Measurements from ENCODE around the gene LIF. TPM values are rescaled to one million over a fixed set of nuclear protein-coding genes. Genes with fewer than 3 reads are reported as not detected.
A peak's percentile ranks its signal among the peaks of the same experiment; 100 is the strongest.

Gene LIF
- polyA plus RNA-seq, 4 donors: 3.0 to 27.9 (median 6.0) TPM

GRCh38 chr22:30272781-30273601 lies 26.4 kb upstream of the LIF start:
- FAIRE-seq (no peak), DNase-seq (no peak)
- Histone ChIP-seq H3K9me3 (ENCODE audit: control insufficient read depth in 2 of 2, insufficient read depth in 1 of 2, low read depth in 1 of 2, low read length in 1 of 2) (no peaks in the 10 kb centered on the region), H3K4me3 (ENCODE audit: low read depth in 1 of 3, low read length in 3 of 3) (no peak overlapping the region), H3K36me3 (ENCODE audit: control insufficient read depth in 3 of 3, insufficient read depth in 2 of 3, low read depth in 1 of 3, low read length in 3 of 3) (no peaks in the 10 kb centered on the region), H3K27me3 (ENCODE audit: control insufficient read depth in 3 of 3, insufficient read depth in 3 of 3, low read length in 3 of 3) (no peaks in the 10 kb centered on the region), H3K4me1 (ENCODE audit: control insufficient read depth in 3 of 3, insufficient read depth in 2 of 3, low read depth in 1 of 3, low read length in 2 of 3) (peaks cover 0 to 23% (median 0%) of the 10 kb centered on the region in 3 donors), H3K27ac (ENCODE audit: low read depth in 1 of 3, low read length in 2 of 3) (no peak overlapping the region)
- WGBS, 3 donors: 82 to 86% (median 85%) methylated on average over 16 of the region's 16 CpGs

- Histone ChIP-seq H3K4me3 (ENCODE audit: low read depth in 1 of 3, low read length in 3 of 3) (no peak overlapping the region), H3K9me3 (ENCODE audit: control insufficient read depth in 2 of 2, insufficient read depth in 1 of 2, low read depth in 1 of 2, low read length in 1 of 2) (no peaks in the 10 kb centered on the region), H3K4me1 (ENCODE audit: control insufficient read depth in 3 of 3, insufficient read depth in 2 of 3, low read depth in 1 of 3, low read length in 2 of 3) (peaks cover 0 to 12% (median 0%) of the 10 kb centered on the region in 3 donors), H3K27ac (ENCODE audit: low read depth in 1 of 3, low read length in 2 of 3) (no peak overlapping the region), H3K36me3 (ENCODE audit: control insufficient read depth in 3 of 3, insufficient read depth in 2 of 3, low read depth in 1 of 3, low read length in 3 of 3) (no peaks in the 10 kb centered on the region), H3K27me3 (ENCODE audit: control insufficient read depth in 3 of 3, insufficient read depth in 3 of 3, low read length in 3 of 3) (no peaks in the 10 kb centered on the region)
- DNase-seq (no peak), FAIRE-seq (no peak)
- 80 to 95% (median 84%) methylated on average over 16 of the region's 16 CpGs for WGBS, 3 donors
Observed at GRCh38 chr22:30270832-30271231, 24.3 kb upstream of the LIF start.

GRCh38 chr22:30268331-30268730 lies 21.8 kb upstream of the LIF start:
- no peaks in the 10 kb centered on the region for H3K27me3 ChIP-seq (ENCODE audit: control insufficient read depth in 3 of 3, insufficient read depth in 3 of 3, low read length in 3 of 3)
- H3K36me3 ChIP-seq (ENCODE audit: control insufficient read depth in 3 of 3, insufficient read depth in 2 of 3, low read depth in 1 of 3, low read length in 3 of 3): no peaks in the 10 kb centered on the region
- no peaks in the 10 kb centered on the region for H3K9me3 ChIP-seq (ENCODE audit: control insufficient read depth in 2 of 2, insufficient read depth in 1 of 2, low read depth in 1 of 2, low read length in 1 of 2)
- no peak overlapping the region for H3K27ac ChIP-seq (ENCODE audit: low read depth in 1 of 3, low read length in 2 of 3)
- FAIRE-seq: no peak
- no peak for DNase-seq
- no peak overlapping the region for H3K4me3 ChIP-seq (ENCODE audit: low read depth in 1 of 3, low read length in 3 of 3)
- H3K4me1 ChIP-seq (ENCODE audit: control insufficient read depth in 3 of 3, insufficient read depth in 2 of 3, low read depth in 1 of 3, low read length in 2 of 3): peaks cover 0 to 10% (median 0%) of the 10 kb centered on the region in 3 donors
- 87 to 91% (median 87%) methylated on average over 8 of the region's 8 CpGs for WGBS, 3 donors

DNA sequence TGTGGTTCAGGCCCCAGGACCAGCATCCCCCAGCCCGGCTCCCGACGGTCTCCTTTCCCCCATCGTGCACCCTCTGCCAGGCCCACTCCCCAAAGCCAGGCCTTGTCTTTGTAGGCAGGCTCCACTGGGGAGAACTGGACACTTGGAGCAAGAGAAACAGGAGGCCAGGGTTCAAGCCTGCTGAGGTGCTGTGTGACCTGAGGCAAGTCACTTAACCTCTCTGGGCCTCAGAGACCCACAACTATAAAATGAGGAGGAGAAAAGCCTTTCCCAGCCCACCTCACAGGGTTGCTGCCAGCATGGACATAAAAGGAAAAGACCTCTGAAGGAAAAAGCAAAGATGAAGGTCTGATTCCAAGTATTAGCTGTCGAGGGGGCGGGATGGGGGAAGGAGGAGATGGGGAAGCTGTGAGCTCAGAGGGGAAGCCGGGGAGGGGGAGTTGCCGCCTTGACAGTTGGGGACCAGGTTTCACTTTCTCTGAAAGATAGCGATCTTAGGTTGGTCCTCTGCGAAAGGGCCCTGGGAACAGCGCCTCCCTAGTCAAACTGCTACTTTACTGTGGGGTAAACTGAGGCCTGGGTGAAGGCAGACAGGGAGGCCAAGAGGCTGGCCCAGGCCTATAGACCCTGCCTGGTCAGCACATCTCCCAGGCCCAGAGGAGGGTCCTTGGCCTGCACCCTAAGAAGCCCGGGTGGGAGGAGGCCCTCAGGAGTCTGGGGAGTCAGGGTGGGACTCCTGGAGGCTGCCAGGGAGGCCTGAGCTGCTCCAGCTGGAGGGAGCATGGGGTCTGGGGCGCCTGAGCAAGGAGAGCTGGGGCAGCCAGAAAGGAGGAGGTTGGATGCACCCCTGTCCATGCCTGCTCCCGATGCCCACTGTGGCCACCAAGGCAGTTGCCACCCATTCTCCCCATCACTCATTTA lies 21.1 kb upstream of the LIF start:
- no peaks in the 10 kb centered on the region for H3K36me3 ChIP-seq (ENCODE audit: control insufficient read depth in 3 of 3, insufficient read depth in 2 of 3, low read depth in 1 of 3, low read length in 3 of 3)
- H3K9me3 ChIP-seq (ENCODE audit: control insufficient read depth in 2 of 2, insufficient read depth in 1 of 2, low read depth in 1 of 2, low read length in 1 of 2): no peaks in the 10 kb centered on the region
- 59 to 76% (median 63%) methylated on average over 14 of the region's 14 CpGs for WGBS, 3 donors
- H3K27me3 ChIP-seq (ENCODE audit: control insufficient read depth in 3 of 3, insufficient read depth in 3 of 3, low read length in 3 of 3): no peaks in the 10 kb centered on the region
- H3K27ac ChIP-seq (ENCODE audit: low read depth in 1 of 3, low read length in 2 of 3): peak overlapping the region in 1 of 3 donors; percentile 79
- no peak overlapping the region for H3K4me3 ChIP-seq (ENCODE audit: low read depth in 1 of 3, low read length in 3 of 3)
- no peak for DNase-seq
- FAIRE-seq: no peak
- peaks cover 0 to 15% (median 0%) of the 10 kb centered on the region in 3 donors for H3K4me1 ChIP-seq (ENCODE audit: control insufficient read depth in 3 of 3, insufficient read depth in 2 of 3, low read depth in 1 of 3, low read length in 2 of 3)

GRCh38 chr22:30266445-30267381 lies 20.2 kb upstream of the LIF start, which contains the start of gene OSM:
TSS of gene OSM (minus strand) at chr22:30266851. CDS start at chr22:30266799, 52 bp downstream.
- DNase-seq (no peak), FAIRE-seq (no peak)
- whole genome bisulfite sequencing, 3 donors: 52 to 59% (median 57%) methylated on average over 34 to 35 of the region's 35 CpGs
- no peaks in the 10 kb centered on the region for H3K27me3 ChIP-seq (ENCODE audit: control insufficient read depth in 3 of 3, insufficient read depth in 3 of 3, low read length in 3 of 3)
- H3K36me3 ChIP-seq (ENCODE audit: control insufficient read depth in 3 of 3, insufficient read depth in 2 of 3, low read depth in 1 of 3, low read length in 3 of 3): no peaks in the 10 kb centered on the region
- peak within 1 kb of the TSS in 2 of 3 donors; percentile 24 to 79 for H3K27ac ChIP-seq (ENCODE audit: low read depth in 1 of 3, low read length in 2 of 3)
- no peaks in the 10 kb centered on the region for H3K9me3 ChIP-seq (ENCODE audit: control insufficient read depth in 2 of 2, insufficient read depth in 1 of 2, low read depth in 1 of 2, low read length in 1 of 2)
- H3K4me3 ChIP-seq (ENCODE audit: low read depth in 1 of 3, low read length in 3 of 3): peak within 1 kb of the TSS in 1 of 3 donors; percentile 39
- H3K4me1 ChIP-seq (ENCODE audit: control insufficient read depth in 3 of 3, insufficient read depth in 2 of 3, low read depth in 1 of 3, low read length in 2 of 3): peaks cover 0 to 15% (median 0%) of the 10 kb centered on the region in 3 donors

DNA sequence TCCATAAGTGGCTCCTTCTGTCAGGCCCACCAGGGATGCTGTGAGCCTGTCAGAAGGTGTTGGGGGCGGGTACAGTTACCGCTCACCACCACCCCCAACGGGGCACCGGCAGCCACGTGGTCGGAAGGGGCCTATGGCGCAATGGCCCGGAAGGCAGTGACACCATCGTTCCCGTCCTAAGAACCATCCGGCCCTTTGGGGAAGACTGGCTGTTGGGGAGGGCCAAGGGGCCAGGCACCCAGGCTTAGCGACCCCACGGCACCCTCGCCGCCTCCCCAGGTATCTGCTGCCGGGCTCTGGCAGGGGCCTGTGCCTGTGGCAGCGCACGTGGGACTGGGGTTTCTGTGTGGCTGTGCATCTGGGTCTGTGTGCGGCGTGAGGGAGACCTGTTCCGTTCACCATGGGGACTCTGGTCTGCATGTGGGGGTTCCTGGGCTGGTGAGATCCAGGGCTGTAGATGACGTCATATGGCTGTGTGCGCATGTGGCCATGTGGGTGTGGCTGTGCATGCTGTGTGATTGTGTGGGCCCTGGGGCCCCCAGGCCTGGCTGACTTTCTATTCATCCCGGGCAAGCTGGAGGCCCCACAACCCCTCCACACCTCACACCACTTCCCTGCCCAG lies 19.4 kb upstream of the LIF start:
- WGBS, 3 donors: 58 to 72% (median 65%) methylated on average over 24 of the region's 24 CpGs
- Histone ChIP-seq H3K9me3 (ENCODE audit: control insufficient read depth in 2 of 2, insufficient read depth in 1 of 2, low read depth in 1 of 2, low read length in 1 of 2) (no peaks in the 10 kb centered on the region), H3K27me3 (ENCODE audit: control insufficient read depth in 3 of 3, insufficient read depth in 3 of 3, low read length in 3 of 3) (no peaks in the 10 kb centered on the region), H3K27ac (ENCODE audit: low read depth in 1 of 3, low read length in 2 of 3) (peak overlapping the region in 2 of 3 donors; percentile 24 to 65), H3K36me3 (ENCODE audit: control insufficient read depth in 3 of 3, insufficient read depth in 2 of 3, low read depth in 1 of 3, low read length in 3 of 3) (no peaks in the 10 kb centered on the region), H3K4me1 (ENCODE audit: control insufficient read depth in 3 of 3, insufficient read depth in 2 of 3, low read depth in 1 of 3, low read length in 2 of 3) (peaks cover 0 to 15% (median 0%) of the 10 kb centered on the region in 3 donors), H3K4me3 (ENCODE audit: low read depth in 1 of 3, low read length in 3 of 3) (peak overlapping the region in 1 of 3 donors; percentile 39)
- FAIRE-seq (no peak), DNase-seq (peak; percentile 42 to 53)

DNA sequence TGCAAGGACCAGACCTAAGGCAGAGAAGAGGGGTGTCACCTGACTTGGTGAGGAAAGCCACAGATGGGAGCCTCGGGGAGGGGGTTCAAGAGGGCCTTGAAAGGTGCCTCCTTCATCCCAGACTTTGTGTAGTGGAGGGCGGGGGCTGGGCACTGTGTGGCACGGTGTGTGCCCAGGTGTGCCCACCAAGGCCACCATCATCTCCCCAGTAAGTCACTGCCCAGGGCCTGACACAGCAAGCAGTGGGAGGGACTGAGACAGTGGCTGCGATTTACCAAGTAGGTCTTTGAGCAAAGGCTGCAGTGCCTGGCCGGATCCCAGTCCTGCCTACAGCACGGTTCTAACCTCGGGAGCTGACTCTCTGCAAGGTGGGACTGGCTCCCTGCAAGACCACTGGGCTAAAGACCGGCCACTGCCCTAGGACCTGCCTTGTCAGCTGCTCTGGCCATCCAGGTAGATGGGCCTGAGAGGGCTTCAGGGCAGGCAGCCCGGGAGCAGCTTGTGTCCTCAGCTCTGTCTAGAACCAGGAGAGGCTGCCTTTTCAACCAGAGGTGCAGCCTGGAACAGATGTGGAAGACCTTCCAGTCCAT lies 18.7 kb upstream of the LIF start:
- Histone ChIP-seq H3K27ac (ENCODE audit: low read depth in 1 of 3, low read length in 2 of 3) (peak overlapping the region in 1 of 3 donors; percentile 65), H3K4me1 (ENCODE audit: control insufficient read depth in 3 of 3, insufficient read depth in 2 of 3, low read depth in 1 of 3, low read length in 2 of 3) (peaks cover 0 to 17% (median 0%) of the 10 kb centered on the region in 3 donors), H3K36me3 (ENCODE audit: control insufficient read depth in 3 of 3, insufficient read depth in 2 of 3, low read depth in 1 of 3, low read length in 3 of 3) (no peaks in the 10 kb centered on the region), H3K4me3 (ENCODE audit: low read depth in 1 of 3, low read length in 3 of 3) (no peak overlapping the region), H3K27me3 (ENCODE audit: control insufficient read depth in 3 of 3, insufficient read depth in 3 of 3, low read length in 3 of 3) (no peaks in the 10 kb centered on the region), H3K9me3 (ENCODE audit: control insufficient read depth in 2 of 2, insufficient read depth in 1 of 2, low read depth in 1 of 2, low read length in 1 of 2) (no peaks in the 10 kb centered on the region)
- no peak for DNase-seq
- FAIRE-seq: no peak
- 84 to 88% (median 86%) methylated on average over 9 of the region's 9 CpGs for WGBS, 3 donors

Data from small intestine (tissue), 7 donors.